ENCODE results near the gene C1orf232.

- no peak for TF ChIP-seq ZBTB33 (IDR thresholded peaks at IDR 0.05; ENCODE audit: extremely low read depth, insufficient replicate concordance, low read length)
- TF ChIP-seq JUND (IDR thresholded peaks at IDR 0.05), result no peak
- no peak for TF ChIP-seq POLR2A (IDR thresholded peaks at IDR 0.05; ENCODE audit: borderline replicate concordance, extremely low read depth, insufficient read depth, insufficient read length)
- no peak for TF ChIP-seq EZH2 (IDR thresholded peaks at IDR 0.05)
- TF ChIP-seq CTCF (IDR thresholded peaks at IDR 0.05 in 2 of 3, conservative IDR thresholded peaks at IDR 0.05 in 1 of 3; ENCODE audit: borderline replicate concordance in 1 of 3, insufficient read depth in 1 of 3, low read depth in 2 of 3, low read length in 2 of 3), result no peak
- no peak for TF ChIP-seq ATF3 (IDR thresholded peaks at IDR 0.05)
- no peak for TF ChIP-seq POLR2AphosphoS5 (IDR thresholded peaks at IDR 0.05; ENCODE audit: low read depth, low read length)
- no peak for TF ChIP-seq YY1 (IDR thresholded peaks at IDR 0.05; ENCODE audit: extremely low read depth, insufficient replicate concordance, low read depth, low read length)
- TF ChIP-seq SP1 (IDR thresholded peaks at IDR 0.05; ENCODE audit: low read depth), result no peak
- TF ChIP-seq MAX (IDR thresholded peaks at IDR 0.05), result no peak
- no peak for TF ChIP-seq ZNF274 (IDR thresholded peaks at IDR 0.05; ENCODE audit: low read depth, low read length)
Measured at GRCh38 chr1:26158908-26159742, 9.6 kb downstream of the C1orf232 start, which contains the start of gene FAM110D.
